ENCODE results near the gene LLPH.

Gene LLPH

DNA sequence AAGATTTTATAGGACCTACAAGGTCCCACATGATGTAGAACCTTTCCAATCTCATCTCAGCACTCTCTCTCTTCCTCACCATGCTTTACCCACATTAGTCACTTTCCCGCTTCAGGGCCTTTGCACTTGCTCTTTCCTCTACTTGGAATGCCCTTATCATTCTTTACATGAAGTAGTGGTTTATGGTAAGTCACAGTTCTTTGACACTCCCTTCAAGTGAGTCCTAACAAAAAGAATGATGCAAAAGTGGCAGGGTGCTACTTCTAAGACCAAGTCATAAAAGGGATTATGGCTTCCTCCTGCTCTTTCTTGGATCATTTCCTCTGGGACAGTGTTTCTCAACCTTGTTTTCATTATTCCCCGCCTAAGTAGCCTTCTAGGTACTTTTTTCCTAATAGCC, 26.1 kb upstream of the LLPH start:
- no peak overlapping the region for H3K4me3 ChIP-seq (ENCODE audit: low read depth, low read length)
- in situ Hi-C loops (cut with HindIII; ENCODE audit: low sequenced_read_pairs), result no loop called here
- TF ChIP-seq, protein P1, sequence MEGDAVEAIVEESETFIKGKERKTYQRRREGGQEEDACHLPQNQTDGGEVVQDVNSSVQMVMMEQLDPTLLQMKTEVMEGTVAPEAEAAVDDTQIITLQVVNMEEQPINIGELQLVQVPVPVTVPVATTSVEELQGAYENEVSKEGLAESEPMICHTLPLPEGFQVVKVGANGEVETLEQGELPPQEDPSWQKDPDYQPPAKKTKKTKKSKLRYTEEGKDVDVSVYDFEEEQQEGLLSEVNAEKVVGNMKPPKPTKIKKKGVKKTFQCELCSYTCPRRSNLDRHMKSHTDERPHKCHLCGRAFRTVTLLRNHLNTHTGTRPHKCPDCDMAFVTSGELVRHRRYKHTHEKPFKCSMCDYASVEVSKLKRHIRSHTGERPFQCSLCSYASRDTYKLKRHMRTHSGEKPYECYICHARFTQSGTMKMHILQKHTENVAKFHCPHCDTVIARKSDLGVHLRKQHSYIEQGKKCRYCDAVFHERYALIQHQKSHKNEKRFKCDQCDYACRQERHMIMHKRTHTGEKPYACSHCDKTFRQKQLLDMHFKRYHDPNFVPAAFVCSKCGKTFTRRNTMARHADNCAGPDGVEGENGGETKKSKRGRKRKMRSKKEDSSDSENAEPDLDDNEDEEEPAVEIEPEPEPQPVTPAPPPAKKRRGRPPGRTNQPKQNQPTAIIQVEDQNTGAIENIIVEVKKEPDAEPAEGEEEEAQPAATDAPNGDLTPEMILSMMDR (IDR thresholded peaks at IDR 0.05; ENCODE audit: low read depth, low read length), result no peak
- DNase-seq (ENCODE audit: low read depth, low spot score), result no peak

DNA sequence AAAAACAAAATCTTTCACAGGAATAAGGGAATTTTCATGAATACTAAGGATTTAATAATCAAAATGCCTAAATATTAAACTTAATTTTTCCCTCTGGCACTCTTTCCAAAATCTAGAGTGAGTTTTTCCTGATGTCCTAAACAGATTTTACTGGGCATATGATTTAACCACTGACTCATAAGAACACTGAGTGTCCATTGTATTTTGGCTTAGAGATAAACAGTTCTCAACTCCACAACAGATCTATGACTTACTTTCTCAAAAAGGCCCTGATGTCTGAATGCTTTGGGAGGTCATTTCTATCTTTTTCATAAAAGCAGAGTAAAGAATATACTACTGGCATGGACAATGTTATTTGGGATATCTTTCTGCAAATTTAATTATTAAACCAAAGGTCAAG, 24.2 kb upstream of the LLPH start:
- TF ChIP-seq, protein P1 (IDR thresholded peaks at IDR 0.05; ENCODE audit: low read depth, low read length), result no peak
- DNase-seq (ENCODE audit: low read depth, low spot score), result no peak
- in situ Hi-C loops (cut with HindIII; ENCODE audit: low sequenced_read_pairs), result no loop called here
- H3K4me3 ChIP-seq (ENCODE audit: low read depth, low read length), result no peak overlapping the region

DNA sequence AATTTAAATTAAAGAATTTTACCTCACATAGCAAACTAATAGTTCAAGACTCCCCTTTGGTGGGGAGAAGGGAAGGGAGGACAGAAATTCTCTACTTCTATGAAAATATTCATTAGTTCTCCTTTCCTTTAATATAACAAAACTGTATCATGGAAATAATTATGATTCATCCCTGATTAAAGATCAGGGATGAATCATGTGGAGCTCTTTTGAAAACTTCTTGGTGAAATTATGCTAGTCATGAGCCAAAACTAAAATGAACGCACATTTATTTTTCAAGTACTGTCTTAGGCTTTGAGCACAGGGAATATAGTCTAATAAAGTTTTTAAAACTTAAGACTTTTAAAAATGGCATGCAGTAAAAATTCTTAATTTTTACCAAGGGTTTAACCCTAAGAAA, 22.2 kb upstream of the LLPH start:
- in situ Hi-C loops (cut with HindIII; ENCODE audit: low sequenced_read_pairs), result no loop called here
- TF ChIP-seq, protein P1 (IDR thresholded peaks at IDR 0.05; ENCODE audit: low read depth, low read length), result no peak
- DNase-seq (ENCODE audit: low read depth, low spot score), result no peak
- no peak overlapping the region for H3K4me3 ChIP-seq (ENCODE audit: low read depth, low read length)

DNA sequence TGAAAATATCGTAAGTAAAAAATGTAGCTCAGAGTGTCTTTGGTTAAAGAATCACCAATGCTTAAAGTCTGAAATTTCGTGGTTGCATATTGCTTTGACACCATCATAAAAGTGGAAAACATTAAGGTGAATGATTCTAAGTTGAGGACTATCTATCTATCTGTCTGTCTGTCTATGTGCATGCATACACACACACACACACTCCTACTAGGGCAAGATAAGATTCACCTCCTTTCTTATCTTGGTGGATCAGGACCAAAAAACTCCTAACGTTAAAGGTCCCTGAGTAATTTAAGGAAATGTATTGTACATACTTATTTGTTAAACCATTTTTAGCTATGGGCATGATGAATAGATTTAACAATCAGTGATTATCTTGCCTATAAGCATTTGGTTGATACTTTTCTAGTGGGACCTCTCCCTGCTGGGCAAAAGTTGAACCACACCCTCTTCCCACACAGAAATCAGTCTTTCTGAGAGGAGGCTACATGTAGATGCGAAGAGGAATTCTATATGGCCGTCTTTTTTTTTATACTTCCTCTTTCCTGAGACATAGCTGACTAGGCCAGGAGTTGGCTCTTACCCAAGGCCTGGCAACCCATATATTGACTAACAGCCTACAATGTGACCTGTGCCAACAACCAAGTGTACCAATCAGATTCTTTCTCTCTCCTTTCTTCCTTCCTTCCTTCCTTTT, 19.3 kb upstream of the LLPH start:
- no peak overlapping the region for H3K4me3 ChIP-seq (ENCODE audit: low read depth, low read length)
- DNase-seq (ENCODE audit: low read depth, low spot score), result no peak
- TF ChIP-seq, protein P1 (IDR thresholded peaks at IDR 0.05; ENCODE audit: low read depth, low read length), result no peak
- in situ Hi-C loops (cut with HindIII; ENCODE audit: low sequenced_read_pairs), result no loop called here

DNA sequence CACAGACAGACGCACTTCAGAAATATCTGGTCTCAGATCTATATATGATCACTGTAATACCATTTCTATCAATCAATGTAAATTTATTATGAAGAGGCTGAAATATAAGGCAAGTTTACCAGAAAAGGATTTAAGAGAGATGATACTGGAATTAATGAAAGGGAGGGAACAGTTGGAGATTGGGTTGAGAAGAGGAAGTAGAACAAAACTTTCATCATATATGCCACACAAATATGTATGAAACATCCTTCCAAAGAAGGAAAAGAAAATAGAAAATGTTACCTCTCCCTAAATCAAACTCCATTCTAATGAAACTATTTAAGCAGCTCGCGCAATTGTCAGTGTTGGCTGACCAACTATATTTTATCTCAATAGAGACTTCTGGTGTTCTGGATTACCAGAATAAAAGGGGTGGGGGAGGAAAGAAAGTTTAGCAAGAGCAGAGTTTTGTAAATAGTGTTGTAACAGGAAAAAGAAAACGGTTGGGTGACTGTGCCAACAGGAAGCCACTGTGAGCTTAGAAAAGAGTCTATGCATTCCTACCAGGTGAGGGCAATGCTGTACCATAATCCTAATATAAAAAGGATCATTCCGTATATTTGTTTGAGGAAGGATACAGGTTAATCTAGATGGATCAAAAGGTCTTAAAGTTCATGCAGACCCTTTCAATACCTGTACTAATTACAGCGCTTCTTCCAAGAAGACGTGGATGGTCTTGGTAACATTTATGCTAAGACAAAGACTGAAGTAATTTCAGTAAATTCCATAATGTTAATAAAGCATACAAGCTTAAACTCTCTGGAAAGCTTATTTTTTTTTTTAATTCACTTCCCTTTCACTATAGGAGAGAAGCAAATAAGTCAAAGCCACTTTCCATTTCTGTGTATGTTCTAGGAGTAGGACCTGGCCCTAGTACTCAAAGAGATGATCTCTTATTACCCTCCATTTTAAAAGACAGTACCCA, 14.5 kb upstream of the LLPH start:
- peak; percentile 67 for DNase-seq (ENCODE audit: low read depth, low spot score)
- H3K4me3 ChIP-seq (ENCODE audit: low read depth, low read length), result no peak overlapping the region
- TF ChIP-seq, protein P1 (IDR thresholded peaks at IDR 0.05; ENCODE audit: low read depth, low read length), result peak; percentile 55
- in situ Hi-C loops (cut with HindIII; ENCODE audit: low sequenced_read_pairs), result no loop called here

DNA sequence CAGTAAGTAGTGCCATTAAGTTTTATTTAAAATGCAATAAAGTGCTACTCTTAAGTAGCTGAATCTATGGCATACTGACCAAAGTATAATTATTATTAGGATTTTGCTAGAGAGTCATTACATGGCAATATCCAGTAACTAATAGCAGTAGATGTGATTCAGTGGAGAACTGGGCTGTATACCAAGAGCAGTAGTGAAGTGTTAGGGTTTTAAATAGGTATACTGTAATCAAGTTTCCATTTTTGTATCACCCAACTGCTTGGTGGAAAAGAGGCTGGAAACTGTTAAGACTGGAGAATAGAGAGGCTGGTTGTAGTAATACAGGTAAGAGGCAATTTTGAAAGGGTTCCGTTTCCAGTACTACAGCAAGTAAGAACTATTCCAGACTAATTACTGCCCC, 13.3 kb upstream of the LLPH start:
- DNase-seq (ENCODE audit: low read depth, low spot score), result no peak
- TF ChIP-seq, protein P1 (IDR thresholded peaks at IDR 0.05; ENCODE audit: low read depth, low read length), result no peak
- in situ Hi-C loops (cut with HindIII; ENCODE audit: low sequenced_read_pairs), result no loop called here
- H3K4me3 ChIP-seq (ENCODE audit: low read depth, low read length), result no peak overlapping the region
